ENCODE results near the gene CCSER1. TPM values are rescaled to one million over a fixed set of nuclear protein-coding genes. Genes with fewer than 3 reads are reported as not detected.

The CCSER1 gene
- polyA plus RNA-seq, 3 donors from 2014 or later, result 0.13 to 0.99 (median 0.90) TPM

GRCh38 chr4:91513326-91513725 is 1386.1 kb downstream of the CCSER1 start:
- Mint-ChIP-seq H3K27ac (no peak overlapping the region), H3K27me3 (ENCODE audit: low read depth in 3 of 3) (peaks cover 0 to 3% (median 0%) of the 10 kb centered on the region in 3 donors), H3K4me3 (no peak overlapping the region), H3K4me1 (no peaks in the 10 kb centered on the region), H3K9me3 (peaks cover 25 to 86% (median 55%) of the 10 kb centered on the region in 6 donors), H3K36me3 (peaks cover 0 to 8% (median 4%) of the 10 kb centered on the region in 3 donors)
- DNase-seq, result no peak

- H3K9me3 Mint-ChIP-seq, result peaks cover 27 to 83% (median 59%) of the 10 kb centered on the region in 6 donors
- no peaks in the 10 kb centered on the region for H3K4me1 Mint-ChIP-seq
- no peak overlapping the region for H3K4me3 Mint-ChIP-seq
- peaks cover 0 to 3% (median 0%) of the 10 kb centered on the region in 3 donors for H3K27me3 Mint-ChIP-seq (ENCODE audit: low read depth in 3 of 3)
- DNase-seq, result no peak
- H3K27ac Mint-ChIP-seq, result no peak overlapping the region
- H3K36me3 Mint-ChIP-seq, result peaks cover 0 to 4% (median 4%) of the 10 kb centered on the region in 3 donors
Measured at GRCh38 chr4:91519155-91519554, 1392.0 kb downstream of the CCSER1 start.

- H3K36me3 Mint-ChIP-seq, result no peaks in the 10 kb centered on the region
- no peak for DNase-seq
- H3K4me3 Mint-ChIP-seq, result no peak overlapping the region
- H3K9me3 Mint-ChIP-seq, result peaks cover 20 to 58% (median 40%) of the 10 kb centered on the region in 6 donors
- no peak overlapping the region for H3K27ac Mint-ChIP-seq
- peaks cover 0 to 2% (median 2%) of the 10 kb centered on the region in 3 donors for H3K27me3 Mint-ChIP-seq (ENCODE audit: low read depth in 3 of 3)
- H3K4me1 Mint-ChIP-seq, result no peaks in the 10 kb centered on the region
Measured at GRCh38 chr4:91525621-91526020, 1398.4 kb downstream of the CCSER1 start.

- Mint-ChIP-seq H3K36me3 (no peaks in the 10 kb centered on the region), H3K27ac (no peak overlapping the region), H3K4me1 (no peaks in the 10 kb centered on the region), H3K9me3 (peaks cover 20 to 51% (median 33%) of the 10 kb centered on the region in 6 donors), H3K27me3 (ENCODE audit: low read depth in 3 of 3) (peaks cover 0 to 2% (median 2%) of the 10 kb centered on the region in 3 donors), H3K4me3 (no peak overlapping the region)
- no peak for DNase-seq
Measured at GRCh38 chr4:91527056-91527455, 1399.9 kb downstream of the CCSER1 start.

GRCh38 chr4:91567594-91567993 is 1440.4 kb downstream of the CCSER1 start:
- no peaks in the 10 kb centered on the region for H3K27me3 Mint-ChIP-seq (ENCODE audit: low read depth in 3 of 3)
- no peak overlapping the region for H3K27ac Mint-ChIP-seq
- H3K36me3 Mint-ChIP-seq, result peaks cover 0 to 4% (median 4%) of the 10 kb centered on the region in 3 donors
- no peak overlapping the region for H3K4me3 Mint-ChIP-seq
- no peak for DNase-seq
- H3K9me3 Mint-ChIP-seq, result peaks cover 15 to 76% (median 61%) of the 10 kb centered on the region in 6 donors
- H3K4me1 Mint-ChIP-seq, result no peaks in the 10 kb centered on the region

DNA sequence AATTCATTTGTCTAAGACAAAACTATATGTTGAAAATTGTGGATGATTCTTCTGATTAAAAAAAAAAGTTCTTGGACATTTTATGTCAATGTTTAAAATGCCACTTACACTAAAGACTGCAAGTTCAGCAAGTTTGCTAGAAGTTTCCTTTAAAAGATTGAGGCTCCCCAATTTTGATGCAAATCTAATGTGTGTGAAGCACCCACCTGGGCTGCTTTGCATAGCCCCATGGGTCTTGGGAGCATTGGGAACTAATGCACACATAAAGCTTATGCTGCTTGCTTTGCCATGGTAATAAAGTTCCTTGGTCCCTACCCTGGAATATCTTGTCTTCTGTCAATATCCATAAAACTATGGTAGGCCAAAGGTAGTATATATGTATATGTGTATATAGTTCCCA is 1450.7 kb downstream of the CCSER1 start:
- H3K27ac Mint-ChIP-seq, result no peak overlapping the region
- no peaks in the 10 kb centered on the region for H3K4me1 Mint-ChIP-seq
- H3K36me3 Mint-ChIP-seq, result no peaks in the 10 kb centered on the region
- no peak for DNase-seq
- no peak overlapping the region for H3K4me3 Mint-ChIP-seq
- H3K9me3 Mint-ChIP-seq, result peaks cover 2 to 47% (median 11%) of the 10 kb centered on the region in 6 donors
- H3K27me3 Mint-ChIP-seq (ENCODE audit: low read depth in 3 of 3), result no peaks in the 10 kb centered on the region

- Mint-ChIP-seq H3K36me3 (no peaks in the 10 kb centered on the region), H3K4me3 (no peak overlapping the region), H3K27ac (no peak overlapping the region), H3K4me1 (no peaks in the 10 kb centered on the region), H3K27me3 (ENCODE audit: low read depth in 3 of 3) (no peaks in the 10 kb centered on the region), H3K9me3 (peaks cover 7 to 23% (median 19%) of the 10 kb centered on the region in 6 donors)
- no peak for DNase-seq
Measured at GRCh38 chr4:91590260-91590659, 1463.1 kb downstream of the CCSER1 start.

DNA sequence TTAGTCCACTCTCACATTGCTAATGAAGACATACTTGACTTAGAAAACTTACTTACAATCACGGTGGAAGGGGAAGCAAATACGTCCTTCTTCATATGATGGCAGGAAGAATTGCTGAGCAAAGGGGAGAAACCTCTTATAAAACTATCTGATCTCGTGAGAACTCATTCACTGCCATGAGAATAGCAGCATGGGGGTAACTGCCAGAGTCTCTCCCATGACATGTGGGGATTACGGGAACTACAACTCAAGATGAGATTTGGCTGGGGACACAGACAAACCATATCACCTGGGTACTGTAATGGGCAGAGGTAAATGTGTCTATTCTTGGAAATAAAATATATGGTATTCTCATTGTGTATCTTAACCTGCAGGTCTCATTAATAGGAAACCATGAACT is 1464.9 kb downstream of the CCSER1 start:
- Mint-ChIP-seq H3K27ac (no peak overlapping the region), H3K4me3 (no peak overlapping the region), H3K36me3 (no peaks in the 10 kb centered on the region), H3K4me1 (no peaks in the 10 kb centered on the region), H3K27me3 (ENCODE audit: low read depth in 3 of 3) (no peaks in the 10 kb centered on the region), H3K9me3 (peaks cover 3 to 19% (median 12%) of the 10 kb centered on the region in 6 donors)
- no peak for DNase-seq

- Mint-ChIP-seq H3K4me3 (no peak overlapping the region), H3K36me3 (no peaks in the 10 kb centered on the region), H3K27me3 (ENCODE audit: low read depth in 3 of 3) (no peaks in the 10 kb centered on the region), H3K9me3 (peaks cover 3 to 30% (median 16%) of the 10 kb centered on the region in 6 donors), H3K27ac (no peak overlapping the region), H3K4me1 (no peaks in the 10 kb centered on the region)
- DNase-seq, result no peak
Measured at GRCh38 chr4:91596718-91597117, 1469.5 kb downstream of the CCSER1 start.

DNA sequence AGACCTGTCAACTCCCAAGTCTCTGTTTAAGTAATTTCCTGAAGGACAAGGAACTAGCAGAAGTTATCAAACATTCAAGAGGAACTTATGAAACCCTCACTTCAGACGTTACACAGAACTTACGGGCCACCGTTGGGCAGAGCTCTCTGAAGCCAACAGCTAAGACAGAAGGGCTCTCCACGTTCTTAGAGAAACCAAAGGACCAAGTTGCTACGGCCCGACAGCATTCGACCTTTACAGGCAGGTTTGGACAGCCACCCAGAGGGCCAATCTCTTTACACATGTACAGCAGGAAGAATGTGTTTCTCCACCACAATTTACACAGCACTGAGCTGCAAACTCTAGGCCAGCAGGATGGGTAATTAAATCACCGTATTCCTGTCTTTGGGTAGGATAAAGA is 1471.5 kb downstream of the CCSER1 start:
- peaks cover 7 to 32% (median 11%) of the 10 kb centered on the region in 6 donors for H3K9me3 Mint-ChIP-seq
- no peak overlapping the region for H3K4me3 Mint-ChIP-seq
- H3K36me3 Mint-ChIP-seq, result no peaks in the 10 kb centered on the region

DNA sequence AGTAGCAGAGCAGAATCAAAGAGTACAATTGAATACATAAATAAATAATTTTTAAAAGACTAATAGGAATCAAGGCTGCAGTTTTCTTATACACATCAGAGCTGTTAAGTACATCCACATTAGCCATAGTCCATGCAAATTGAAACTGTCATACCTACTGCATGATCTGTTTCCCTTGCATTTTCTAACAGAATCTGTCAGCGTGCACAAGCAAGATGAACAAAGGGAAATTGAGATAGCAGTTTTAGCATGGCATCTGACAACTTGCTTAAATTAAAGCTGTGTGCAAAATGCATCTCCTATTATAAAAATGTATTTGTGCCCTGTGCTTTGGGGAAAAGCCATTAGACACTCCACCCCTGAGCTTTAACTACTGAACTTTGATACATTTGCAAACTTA is 1473.1 kb downstream of the CCSER1 start:
- Mint-ChIP-seq H3K9me3 (peaks cover 9 to 37% (median 12%) of the 10 kb centered on the region in 6 donors), H3K27me3 (ENCODE audit: low read depth in 3 of 3) (no peaks in the 10 kb centered on the region), H3K27ac (no peak overlapping the region), H3K4me3 (no peak overlapping the region), H3K36me3 (no peaks in the 10 kb centered on the region), H3K4me1 (no peaks in the 10 kb centered on the region)
- DNase-seq, result no peak

More for the DNA sequence above, 1471.5 kb downstream of the CCSER1 start:
- DNase-seq, result no peak
- no peaks in the 10 kb centered on the region for H3K4me1 Mint-ChIP-seq
- H3K27ac Mint-ChIP-seq, result no peak overlapping the region
- H3K27me3 Mint-ChIP-seq (ENCODE audit: low read depth in 3 of 3), result no peaks in the 10 kb centered on the region

DNA sequence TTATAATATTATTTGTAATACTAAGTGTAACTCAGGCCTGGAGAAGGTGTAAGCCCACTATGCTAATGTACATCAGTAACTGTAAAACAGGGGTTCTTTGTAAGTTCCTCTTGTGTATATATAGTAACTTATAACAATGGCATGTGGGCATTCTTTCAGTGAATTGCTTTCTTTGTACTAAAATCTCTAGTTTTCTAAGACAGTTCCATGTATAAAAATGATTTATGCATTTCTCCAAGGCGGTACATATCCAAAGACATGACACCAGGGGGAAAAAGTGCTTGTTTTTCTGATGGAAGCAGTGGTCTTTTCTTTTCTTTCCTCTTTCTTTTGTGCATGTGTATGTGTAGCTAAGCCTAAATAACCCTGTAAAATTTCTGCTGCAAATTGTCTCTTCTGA is 1474.2 kb downstream of the CCSER1 start:
- Mint-ChIP-seq H3K9me3 (peaks cover 10 to 34% (median 11%) of the 10 kb centered on the region in 6 donors), H3K27ac (no peak overlapping the region)

DNA sequence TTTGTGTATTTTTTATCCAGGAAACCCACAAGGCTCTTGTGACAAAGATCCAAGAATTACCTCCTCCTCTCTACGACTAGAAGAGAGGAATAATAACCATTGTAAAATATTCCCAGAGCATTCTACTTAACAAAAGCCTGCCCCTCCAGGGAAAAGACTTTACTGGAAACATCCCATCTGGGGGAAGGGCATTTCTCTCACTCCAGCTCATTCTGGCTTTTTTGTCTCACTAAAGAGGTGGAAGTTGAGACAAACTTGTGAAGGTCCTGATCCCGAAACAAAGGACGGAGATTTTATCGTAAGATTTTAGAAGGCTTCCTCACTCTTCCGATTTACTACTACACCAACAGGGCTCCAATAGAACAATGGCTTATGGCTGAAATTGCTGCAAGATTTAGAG is 1484.6 kb downstream of the CCSER1 start:
- no peaks in the 10 kb centered on the region for H3K4me1 Mint-ChIP-seq
- H3K4me3 Mint-ChIP-seq, result no peak overlapping the region
- no peak for DNase-seq
- H3K27me3 Mint-ChIP-seq (ENCODE audit: low read depth in 3 of 3), result no peaks in the 10 kb centered on the region
- H3K9me3 Mint-ChIP-seq, result peaks cover 11 to 45% (median 27%) of the 10 kb centered on the region in 6 donors
- no peak overlapping the region for H3K27ac Mint-ChIP-seq
- H3K36me3 Mint-ChIP-seq, result no peaks in the 10 kb centered on the region

More for the DNA sequence above, 1474.2 kb downstream of the CCSER1 start:
- no peak for DNase-seq
- Mint-ChIP-seq H3K27me3 (ENCODE audit: low read depth in 3 of 3) (no peaks in the 10 kb centered on the region), H3K4me3 (no peak overlapping the region), H3K4me1 (no peaks in the 10 kb centered on the region), H3K36me3 (no peaks in the 10 kb centered on the region)

GRCh38 chr4:91620952-91621351 is 1493.8 kb downstream of the CCSER1 start:
- Mint-ChIP-seq H3K4me1 (no peaks in the 10 kb centered on the region), H3K4me3 (no peak overlapping the region), H3K36me3 (peaks cover 0 to 4% (median 3%) of the 10 kb centered on the region in 3 donors), H3K9me3 (peaks cover 11 to 50% (median 31%) of the 10 kb centered on the region in 6 donors), H3K27me3 (ENCODE audit: low read depth in 3 of 3) (peaks cover 0 to 3% (median 0%) of the 10 kb centered on the region in 3 donors), H3K27ac (no peak overlapping the region)
- DNase-seq, result no peak

DNA sequence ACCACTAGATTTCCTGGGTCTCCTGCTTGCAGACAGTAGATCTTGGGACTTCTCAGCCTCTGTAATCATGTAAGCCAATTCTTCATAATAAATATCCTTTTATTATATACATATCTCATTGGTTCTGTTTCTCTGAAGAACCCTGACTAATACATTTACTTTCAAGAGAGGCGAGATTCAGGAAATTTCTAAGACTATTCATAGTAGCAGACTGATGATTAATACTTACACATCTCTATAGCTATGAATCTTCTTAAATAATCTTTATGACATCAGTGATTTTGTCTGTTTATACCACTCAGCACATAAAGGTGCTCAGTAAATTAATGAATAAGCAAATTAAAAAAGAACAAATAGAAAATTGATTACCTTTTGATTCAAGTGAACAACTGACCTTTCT is 1494.3 kb downstream of the CCSER1 start:
- Mint-ChIP-seq H3K27me3 (ENCODE audit: low read depth in 3 of 3) (peaks cover 0 to 3% (median 0%) of the 10 kb centered on the region in 3 donors), H3K27ac (no peak overlapping the region), H3K36me3 (peaks cover 0 to 4% (median 3%) of the 10 kb centered on the region in 3 donors), H3K4me3 (no peak overlapping the region), H3K9me3 (peaks cover 11 to 53% (median 29%) of the 10 kb centered on the region in 6 donors), H3K4me1 (no peaks in the 10 kb centered on the region)
- no peak for DNase-seq

Data from immature natural killer cell (primary cell).